ENCODE results near the gene JUP.

DNA sequence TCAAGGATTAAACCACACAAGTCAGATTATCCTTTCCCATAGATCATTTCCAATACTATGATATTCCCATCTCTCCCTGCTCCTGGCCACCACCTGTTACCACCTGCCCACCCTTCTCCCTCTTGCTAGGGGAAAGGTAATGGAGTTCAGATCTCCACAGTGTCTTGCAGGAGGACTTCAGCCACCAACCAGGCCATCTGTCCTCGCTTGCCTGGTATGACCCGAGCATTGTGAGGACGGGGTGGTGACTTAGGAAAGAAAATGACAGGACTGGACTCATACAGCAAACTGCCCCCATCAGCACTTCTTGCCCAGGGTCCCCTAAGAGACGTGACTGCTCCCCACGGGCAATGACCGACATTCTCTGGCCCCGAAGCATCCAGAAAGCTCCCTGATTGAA lies 37.1 kb upstream of the JUP start:
- TF ChIP-seq, protein P1, sequence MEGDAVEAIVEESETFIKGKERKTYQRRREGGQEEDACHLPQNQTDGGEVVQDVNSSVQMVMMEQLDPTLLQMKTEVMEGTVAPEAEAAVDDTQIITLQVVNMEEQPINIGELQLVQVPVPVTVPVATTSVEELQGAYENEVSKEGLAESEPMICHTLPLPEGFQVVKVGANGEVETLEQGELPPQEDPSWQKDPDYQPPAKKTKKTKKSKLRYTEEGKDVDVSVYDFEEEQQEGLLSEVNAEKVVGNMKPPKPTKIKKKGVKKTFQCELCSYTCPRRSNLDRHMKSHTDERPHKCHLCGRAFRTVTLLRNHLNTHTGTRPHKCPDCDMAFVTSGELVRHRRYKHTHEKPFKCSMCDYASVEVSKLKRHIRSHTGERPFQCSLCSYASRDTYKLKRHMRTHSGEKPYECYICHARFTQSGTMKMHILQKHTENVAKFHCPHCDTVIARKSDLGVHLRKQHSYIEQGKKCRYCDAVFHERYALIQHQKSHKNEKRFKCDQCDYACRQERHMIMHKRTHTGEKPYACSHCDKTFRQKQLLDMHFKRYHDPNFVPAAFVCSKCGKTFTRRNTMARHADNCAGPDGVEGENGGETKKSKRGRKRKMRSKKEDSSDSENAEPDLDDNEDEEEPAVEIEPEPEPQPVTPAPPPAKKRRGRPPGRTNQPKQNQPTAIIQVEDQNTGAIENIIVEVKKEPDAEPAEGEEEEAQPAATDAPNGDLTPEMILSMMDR (IDR thresholded peaks at IDR 0.05) = no peak
- no peak for TF ChIP-seq POLR2AphosphoS5 (IDR thresholded peaks at IDR 0.05)
